Lung (tissue), 12 donors: ENCODE measurements around the gene TNFAIP3. TPM values are rescaled to one million over a fixed set of nuclear protein-coding genes. Genes with fewer than 3 reads are reported as not detected.
A peak's percentile ranks its signal among the peaks of the same experiment; 100 is the strongest.

Source experiments
- ATAC-seq: fragments of 200-7000 bp; cut with Tn5 transposase; one replicate; pipeline ENCODE4 v1.9.1; 2020; ENCODE audit warnings: moderate number of reproducible peaks; ENCODE audit not compliant: insufficient read depth, low FRiP score
- DNase-seq, 3 donors: peaks; one replicate each; pipeline ENCODE4 v3.0.0-alpha.2; 2013 to 2017
- H3K27ac ChIP-seq, 2 donors: one replicate each; pipeline ENCODE4 v1.5.1; 2013; ENCODE audit warnings: mild to moderate bottlenecking in 2 of 2, moderate library complexity in 2 of 2, control low read depth in 1 of 2, inconsistent platforms in 1 of 2, low read depth in 1 of 2, low read length in 1 of 2
- H3K27me3 ChIP-seq, 3 donors: one replicate each; pipeline ENCODE4 v1.5.1; 2013; ENCODE audit warnings: low read length in 2 of 3; ENCODE audit not compliant: control insufficient read depth in 3 of 3, insufficient read depth in 3 of 3
- H3K36me3 ChIP-seq, 4 donors: one replicate each; pipeline ENCODE4 v1.5.1; 2013; ENCODE audit warnings: low read length in 4 of 4, mild to moderate bottlenecking in 1 of 4, moderate library complexity in 1 of 4; ENCODE audit not compliant: control insufficient read depth in 4 of 4, insufficient read depth in 4 of 4
- H3K4me1 ChIP-seq, 5 donors: one replicate each; pipeline ENCODE4 v1.5.1; 2013; ENCODE audit warnings: low read length in 5 of 5, mild to moderate bottlenecking in 2 of 5, moderate library complexity in 1 of 5; ENCODE audit not compliant: control insufficient read depth in 5 of 5, insufficient read depth in 5 of 5
- H3K4me3 ChIP-seq: one replicate; pipeline ENCODE4 v1.5.1; 2013; ENCODE audit warnings: mild to moderate bottlenecking, control low read depth, moderate library complexity
- H3K9ac ChIP-seq, 2 donors: one replicate each; pipeline ENCODE4 v1.5.1; 2013; ENCODE audit warnings: low read length in 2 of 2, control low read depth in 1 of 2; ENCODE audit not compliant: insufficient read depth in 1 of 2
- H3K9me3 ChIP-seq, 4 donors: one replicate each; pipeline ENCODE4 v1.5.1; 2013; ENCODE audit warnings: low read length in 3 of 4, mild to moderate bottlenecking in 1 of 4, moderate library complexity in 1 of 4; ENCODE audit not compliant: control insufficient read depth in 4 of 4, insufficient read depth in 3 of 4
- CTCF ChIP-seq: IDR thresholded peaks from 2 replicates; pipeline ENCODE4 v1.5.1; 2012; ENCODE audit warnings: mild to moderate bottlenecking; ENCODE audit errors: control extremely low read depth, extremely low read depth
- WGBS, 2 donors: extraction: QIAGEN DNeasy Blood & Tissue Kit; methylation state at CpG; one replicate each; pipeline ENCODE4 v1.1.7; 2013; 5-methylcytosine and 5-hydroxymethylcytosine counted together
- polyA plus RNA-seq, 2 donors: library from polyadenylated mRNA; stranded (reverse); fragments of 200-250 nt; gene quantifications; one replicate each; pipeline ENCODE4 v1.2.1, GENCODE V29; 2013
- total RNA-seq, 2 donors: library from RNA; depleted of rRNA in 1 of 2; stranded (reverse); fragments of >200 nt in 1 of 2; gene quantifications; one replicate each; pipeline ENCODE4 v1.2.1, GENCODE V29; 2014 to 2021
- donor health status: control.
- donor health status: control.
- donor health status: Bipolar disorder and iron deficiency.
- donor health status: healthy.
- donor health status: DM: yes; HTN: yes; CAD: no.

Gene TNFAIP3
- total and polyA plus RNA-seq, 4 donors = 13.4 to 396 (median 87.5) TPM

- Histone ChIP-seq H3K36me3 (no peaks in the 10 kb centered on the region), H3K4me3 (no peak overlapping the region), H3K4me1 (peaks cover 0 to 27% (median 1%) of the 10 kb centered on the region in 5 donors), H3K27me3 (no peaks in the 10 kb centered on the region), H3K9ac (no peak overlapping the region), H3K9me3 (no peaks in the 10 kb centered on the region), H3K27ac (no peak overlapping the region)
- no peak for TF ChIP-seq CTCF
- ATAC-seq (no peak), DNase-seq (peak; percentile 37 to 81 (median 77))
- 83 to 85% methylated on average over 4 of the region's 4 CpGs for WGBS, 2 donors
These were observed 16.1 kb upstream of the TNFAIP3 start for GRCh38 chr6:137850816-137851602.

GRCh38 chr6:137851669-137852068, 15.4 kb upstream of the TNFAIP3 start:
- TF ChIP-seq CTCF = no peak
- 74 to 87% methylated on average over 3 of the region's 3 CpGs for WGBS, 2 donors
- H3K36me3 ChIP-seq = no peaks in the 10 kb centered on the region
- no peak overlapping the region for H3K27ac ChIP-seq
- H3K9me3 ChIP-seq = no peaks in the 10 kb centered on the region
- no peak overlapping the region for H3K9ac ChIP-seq
- no peak overlapping the region for H3K4me3 ChIP-seq
- H3K4me1 ChIP-seq = peaks cover 0 to 27% (median 1%) of the 10 kb centered on the region in 5 donors
- ATAC-seq = no peak
- H3K27me3 ChIP-seq = no peaks in the 10 kb centered on the region
- DNase-seq = no peak

- ATAC-seq (no peak), DNase-seq (no peak)
- WGBS, 2 donors = 87 to 88% methylated on average over 3 of the region's 3 CpGs
- TF ChIP-seq CTCF = no peak
- Histone ChIP-seq H3K9me3 (no peaks in the 10 kb centered on the region), H3K36me3 (no peaks in the 10 kb centered on the region), H3K4me1 (peaks cover 0 to 27% (median 1%) of the 10 kb centered on the region in 5 donors), H3K9ac (no peak overlapping the region), H3K27me3 (no peaks in the 10 kb centered on the region), H3K4me3 (no peak overlapping the region), H3K27ac (no peak overlapping the region)
These were observed 14.7 kb upstream of the TNFAIP3 start for GRCh38 chr6:137852346-137852745.
